ENCODE results near the gene ANO9.

Gene ANO9

GRCh38 chr11:417652-418342 is 24.0 kb downstream of the ANO9 start:
- no peak overlapping the region for H3K4me3 ChIP-seq (replicated peaks; ENCODE audit: low read depth, low read length)
- TF ChIP-seq CTCF (IDR thresholded peaks at IDR 0.05; ENCODE audit: low read length, missing control alignments): no peak
- no peak for DNase-seq (ENCODE audit: low read depth)

DNA sequence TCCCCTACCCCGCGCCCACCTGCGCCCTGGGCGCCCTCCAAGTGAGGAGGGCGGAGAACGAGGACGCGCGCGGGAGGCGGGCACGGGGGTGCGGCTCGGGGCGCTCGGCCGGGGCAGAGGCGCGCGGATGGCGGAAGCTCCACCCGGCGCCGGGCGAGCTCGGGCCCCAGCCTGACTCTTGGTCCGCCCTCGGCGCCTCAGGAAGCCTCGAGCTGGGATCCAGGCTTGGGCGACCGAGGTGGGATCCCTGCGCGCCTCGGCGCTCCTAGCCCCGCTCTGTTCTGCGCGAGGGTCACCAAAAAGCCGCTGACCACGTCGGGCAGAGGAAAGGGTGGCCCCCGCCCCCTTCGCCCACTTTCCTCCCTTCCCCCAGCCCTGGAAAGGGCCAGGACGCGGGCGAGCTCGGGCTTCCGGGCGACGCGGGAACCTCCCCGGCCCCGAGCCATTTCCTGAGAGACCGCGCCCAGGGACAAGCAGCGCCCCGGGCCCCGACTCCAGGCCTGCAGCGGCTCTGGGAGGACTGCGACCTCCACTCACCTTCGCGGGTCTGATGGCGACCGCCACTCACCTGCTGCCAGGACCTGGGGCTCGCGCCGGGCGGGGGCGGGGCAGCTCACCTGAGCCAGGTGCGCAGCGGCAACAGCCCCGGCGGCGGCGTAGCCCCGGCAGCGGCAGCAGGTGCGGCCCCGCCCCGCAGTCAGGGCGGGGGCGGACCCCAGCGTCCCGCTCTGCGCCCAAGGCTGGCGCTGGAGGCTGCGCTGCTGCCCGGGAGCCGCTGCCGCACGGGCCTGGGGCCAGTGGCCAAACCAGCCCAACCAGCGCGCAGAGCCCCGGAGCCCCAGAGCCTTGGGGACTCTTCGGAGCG is 24.8 kb downstream of the ANO9 start:
- peak; percentile 14 for DNase-seq (ENCODE audit: low read depth)
- H3K4me3 ChIP-seq (replicated peaks; ENCODE audit: low read depth, low read length): peak overlapping the region; percentile 49
- TF ChIP-seq CTCF (IDR thresholded peaks at IDR 0.05; ENCODE audit: low read length, missing control alignments): no peak

GRCh38 chr11:416051-416756 is 25.6 kb downstream of the ANO9 start:
- TF ChIP-seq CTCF (IDR thresholded peaks at IDR 0.05; ENCODE audit: low read length, missing control alignments): no peak
- H3K4me3 ChIP-seq (replicated peaks; ENCODE audit: low read depth, low read length): peak overlapping the region; percentile 49
- no peak for DNase-seq (ENCODE audit: low read depth)

GRCh38 chr11:415640-416041 is 26.2 kb downstream of the ANO9 start:
- DNase-seq (ENCODE audit: low read depth): no peak
- no peak overlapping the region for H3K4me3 ChIP-seq (replicated peaks; ENCODE audit: low read depth, low read length)
- TF ChIP-seq CTCF (IDR thresholded peaks at IDR 0.05; ENCODE audit: low read length, missing control alignments): no peak

GRCh38 chr11:414318-414857 is 27.4 kb downstream of the ANO9 start:
- no peak for TF ChIP-seq CTCF (IDR thresholded peaks at IDR 0.05; ENCODE audit: low read length, missing control alignments)
- DNase-seq (ENCODE audit: low read depth): no peak
- H3K4me3 ChIP-seq (replicated peaks; ENCODE audit: low read depth, low read length): no peak overlapping the region

DNA sequence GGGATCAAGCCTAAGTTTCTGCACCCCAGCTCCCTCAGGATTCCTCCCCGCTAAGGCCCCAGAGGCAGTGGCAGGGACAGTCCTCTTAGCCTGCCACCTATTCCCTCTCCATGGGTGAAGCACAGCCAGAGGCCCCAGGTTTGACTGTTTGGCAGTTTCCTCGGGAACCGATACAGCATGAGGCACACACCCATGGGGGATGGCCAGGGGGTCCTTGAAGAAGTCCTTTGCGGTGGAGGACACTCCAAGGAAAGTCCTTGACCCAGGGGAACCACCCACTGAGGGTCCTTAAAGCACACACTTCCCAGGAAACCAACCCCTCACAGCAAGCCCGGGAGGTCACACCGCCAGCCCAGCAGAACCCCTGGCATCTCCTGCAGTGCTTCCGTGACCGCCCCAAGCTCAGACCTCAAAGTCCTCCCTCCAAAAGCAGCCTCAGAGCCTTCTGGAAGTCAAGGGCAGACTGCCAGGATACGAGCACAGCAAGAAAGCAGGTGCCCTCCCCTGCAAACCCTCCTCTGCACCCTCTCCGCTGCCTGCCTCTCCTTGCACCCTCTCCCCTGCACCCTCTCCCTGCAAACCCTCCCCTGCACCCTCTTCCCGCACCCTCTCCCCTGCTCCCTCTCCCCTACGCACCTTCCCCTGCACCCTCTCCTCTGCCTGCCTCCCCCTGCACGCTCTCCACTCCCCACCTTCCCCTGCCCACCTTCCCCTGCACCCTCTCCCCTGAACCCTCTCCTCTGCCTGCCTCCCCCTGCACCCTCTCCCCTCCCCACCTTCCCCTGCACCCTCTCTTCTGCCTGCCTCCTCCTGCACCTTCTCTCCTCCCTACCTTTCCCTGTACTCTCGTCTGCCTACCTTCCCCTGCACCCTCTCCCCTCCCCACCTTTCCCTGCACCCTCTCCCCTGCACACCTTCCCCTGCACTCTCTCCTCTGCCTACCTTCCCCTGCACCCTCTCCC is 28.4 kb downstream of the ANO9 start:
- H3K4me3 ChIP-seq (replicated peaks; ENCODE audit: low read depth, low read length): no peak overlapping the region
- no peak for TF ChIP-seq CTCF (IDR thresholded peaks at IDR 0.05; ENCODE audit: low read length, missing control alignments)
- no peak for DNase-seq (ENCODE audit: low read depth)

Measured in fibroblast of pulmonary artery (primary cell).